OCI-LY7 (cell line): ENCODE measurements around the gene CORIN.

Experiments used
- CTCF ChIP-seq: fragments of 200-600 bp; sonication (generic); conservative IDR thresholded peaks from 2 replicates; pipeline ENCODE4 v1.5.1; 2014; ENCODE audit warnings: mild to moderate bottlenecking, antibody characterized with exemption, low read length, moderate library complexity, mixed read lengths
- EZH2phosphoT487 ChIP-seq: fragments of 200-600 bp; sonication (generic); IDR thresholded peaks from 2 replicates; pipeline ENCODE4 v1.6.1; 2018; ENCODE audit warnings: low read depth, borderline replicate concordance, mild to moderate bottlenecking, mixed run types, antibody characterized with exemption, low read length, moderate library complexity, mixed read lengths

- TF ChIP-seq CTCF (no peak), EZH2phosphoT487 (no peak)
These were observed 247.5 kb downstream of the CORIN start for GRCh38 chr4:47590325-47590724.
